HEK293 (cell line): ENCODE results near the gene VWA3A.
"Not testable (repeated sequence)": the region's sequence is repeated elsewhere in the genome, so short reads cannot be mapped to it uniquely, and the experiment has no call there.

Experiments
- REPIN1 ChIP-seq: fragments of 450-650 bp; formaldehyde crosslinking; IDR thresholded peaks from 2 replicates; pipeline ENCODE4 v1.5.1; 2017; ENCODE audit warnings: missing biosample characterization, missing genetic modification characterization, low read depth
- ZBTB17 ChIP-seq: fragments of 450-650 bp; formaldehyde crosslinking; IDR thresholded peaks from 2 replicates; pipeline ENCODE4 v1.5.1; 2016; ENCODE audit warnings: missing biosample characterization, missing genetic modification characterization
- ZNF335 ChIP-seq: fragments of 450-650 bp; formaldehyde crosslinking; conservative IDR thresholded peaks from 2 replicates; pipeline ENCODE4 v1.5.1; 2016; ENCODE audit warnings: missing biosample characterization, missing genetic modification characterization
- ZNF501 ChIP-seq: fragments of 450-650 bp; formaldehyde crosslinking; IDR thresholded peaks from 2 replicates; pipeline ENCODE4 v1.5.1; 2016; ENCODE audit warnings: missing biosample characterization, missing genetic modification characterization
- TF ChIP-seq, protein P1 (sequence below): sonication (generic); formaldehyde crosslinking; IDR thresholded peaks from 2 replicates; pipeline ENCODE4 v1.8.1; 2022; ENCODE audit warnings: mild to moderate bottlenecking, moderate library complexity, missing genetic modification reagents
- TF ChIP-seq, protein P2 (sequence below): fragments of 450-650 bp; formaldehyde crosslinking; IDR thresholded peaks from 2 replicates; pipeline ENCODE4 v1.5.1; 2016; ENCODE audit warnings: missing biosample characterization, missing genetic modification characterization
- TF ChIP-seq, protein P3 (sequence below): fragments of 450-650 bp; formaldehyde crosslinking; IDR thresholded peaks from 2 replicates; pipeline ENCODE4 v1.5.1; 2016; ENCODE audit warnings: missing biosample characterization, missing genetic modification characterization
- TF ChIP-seq, protein P4 (sequence below): fragments of 450-650 bp; formaldehyde crosslinking; IDR thresholded peaks from 2 replicates; pipeline ENCODE4 v1.5.1; 2016; ENCODE audit warnings: missing biosample characterization, missing genetic modification characterization
- TF ChIP-seq, protein P5 (sequence below): fragments of 450-650 bp; IDR thresholded peaks from 2 replicates; pipeline ENCODE4 v1.5.1; 2018; ENCODE audit warnings: missing biosample characterization, mild to moderate bottlenecking, missing genetic modification characterization
- TF ChIP-seq, protein P6 (sequence below): fragments of 450-650 bp; formaldehyde crosslinking; IDR thresholded peaks from 2 replicates; pipeline ENCODE4 v1.5.1; 2016; ENCODE audit warnings: missing biosample characterization, missing genetic modification characterization
- TF ChIP-seq, protein P7 (sequence below): fragments of 450-650 bp; formaldehyde crosslinking; IDR thresholded peaks from 2 replicates; pipeline ENCODE4; 2016; ENCODE audit warnings: missing biosample characterization, missing genetic modification characterization

DNA sequence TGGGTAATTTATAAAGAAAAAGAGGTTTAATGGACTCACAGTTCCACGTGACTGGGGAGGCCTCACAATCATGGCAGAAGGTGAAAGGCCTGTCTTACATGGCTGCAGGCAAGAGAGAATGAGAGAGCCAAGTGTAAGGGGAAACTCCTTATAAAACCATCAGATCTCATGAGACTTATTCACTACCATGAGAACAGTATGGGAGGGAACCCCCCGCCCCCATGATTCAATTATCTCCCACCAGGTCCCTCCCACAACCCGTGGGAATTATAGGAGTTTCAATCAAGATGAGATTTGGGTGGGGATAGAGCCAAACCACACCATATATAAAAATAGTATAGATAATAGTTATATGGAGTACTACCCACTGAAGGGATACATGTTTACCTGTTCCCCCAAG, 48.5 kb upstream of the VWA3A start:
- not testable (repeated sequence) for TF ChIP-seq REPIN1, ZNF501, ZBTB17, ZNF335 (tag by site-specific recombination)
- TF ChIP-seq, protein P1, sequence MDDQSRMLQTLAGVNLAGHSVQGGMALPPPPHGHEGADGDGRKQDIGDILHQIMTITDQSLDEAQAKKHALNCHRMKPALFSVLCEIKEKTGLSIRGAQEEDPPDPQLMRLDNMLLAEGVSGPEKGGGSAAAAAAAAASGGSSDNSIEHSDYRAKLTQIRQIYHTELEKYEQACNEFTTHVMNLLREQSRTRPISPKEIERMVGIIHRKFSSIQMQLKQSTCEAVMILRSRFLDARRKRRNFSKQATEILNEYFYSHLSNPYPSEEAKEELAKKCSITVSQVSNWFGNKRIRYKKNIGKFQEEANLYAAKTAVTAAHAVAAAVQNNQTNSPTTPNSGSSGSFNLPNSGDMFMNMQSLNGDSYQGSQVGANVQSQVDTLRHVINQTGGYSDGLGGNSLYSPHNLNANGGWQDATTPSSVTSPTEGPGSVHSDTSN (CRISPR knock-in tag): not testable (repeated sequence)
- TF ChIP-seq, protein P2, sequence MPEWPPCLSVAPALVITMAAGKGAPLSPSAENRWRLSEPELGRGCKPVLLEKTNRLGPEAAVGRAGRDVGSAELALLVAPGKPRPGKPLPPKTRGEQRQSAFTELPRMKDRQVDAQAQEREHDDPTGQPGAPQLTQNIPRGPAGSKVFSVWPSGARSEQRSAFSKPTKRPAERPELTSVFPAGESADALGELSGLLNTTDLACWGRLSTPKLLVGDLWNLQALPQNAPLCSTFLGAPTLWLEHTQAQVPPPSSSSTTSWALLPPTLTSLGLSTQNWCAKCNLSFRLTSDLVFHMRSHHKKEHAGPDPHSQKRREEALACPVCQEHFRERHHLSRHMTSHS (tag by site-specific recombination): not testable (repeated sequence)
- TF ChIP-seq, protein P3, sequence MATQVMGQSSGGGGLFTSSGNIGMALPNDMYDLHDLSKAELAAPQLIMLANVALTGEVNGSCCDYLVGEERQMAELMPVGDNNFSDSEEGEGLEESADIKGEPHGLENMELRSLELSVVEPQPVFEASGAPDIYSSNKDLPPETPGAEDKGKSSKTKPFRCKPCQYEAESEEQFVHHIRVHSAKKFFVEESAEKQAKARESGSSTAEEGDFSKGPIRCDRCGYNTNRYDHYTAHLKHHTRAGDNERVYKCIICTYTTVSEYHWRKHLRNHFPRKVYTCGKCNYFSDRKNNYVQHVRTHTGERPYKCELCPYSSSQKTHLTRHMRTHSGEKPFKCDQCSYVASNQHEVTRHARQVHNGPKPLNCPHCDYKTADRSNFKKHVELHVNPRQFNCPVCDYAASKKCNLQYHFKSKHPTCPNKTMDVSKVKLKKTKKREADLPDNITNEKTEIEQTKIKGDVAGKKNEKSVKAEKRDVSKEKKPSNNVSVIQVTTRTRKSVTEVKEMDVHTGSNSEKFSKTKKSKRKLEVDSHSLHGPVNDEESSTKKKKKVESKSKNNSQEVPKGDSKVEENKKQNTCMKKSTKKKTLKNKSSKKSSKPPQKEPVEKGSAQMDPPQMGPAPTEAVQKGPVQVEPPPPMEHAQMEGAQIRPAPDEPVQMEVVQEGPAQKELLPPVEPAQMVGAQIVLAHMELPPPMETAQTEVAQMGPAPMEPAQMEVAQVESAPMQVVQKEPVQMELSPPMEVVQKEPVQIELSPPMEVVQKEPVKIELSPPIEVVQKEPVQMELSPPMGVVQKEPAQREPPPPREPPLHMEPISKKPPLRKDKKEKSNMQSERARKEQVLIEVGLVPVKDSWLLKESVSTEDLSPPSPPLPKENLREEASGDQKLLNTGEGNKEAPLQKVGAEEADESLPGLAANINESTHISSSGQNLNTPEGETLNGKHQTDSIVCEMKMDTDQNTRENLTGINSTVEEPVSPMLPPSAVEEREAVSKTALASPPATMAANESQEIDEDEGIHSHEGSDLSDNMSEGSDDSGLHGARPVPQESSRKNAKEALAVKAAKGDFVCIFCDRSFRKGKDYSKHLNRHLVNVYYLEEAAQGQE (tag by site-specific recombination): not testable (repeated sequence)
- TF ChIP-seq, protein P4, sequence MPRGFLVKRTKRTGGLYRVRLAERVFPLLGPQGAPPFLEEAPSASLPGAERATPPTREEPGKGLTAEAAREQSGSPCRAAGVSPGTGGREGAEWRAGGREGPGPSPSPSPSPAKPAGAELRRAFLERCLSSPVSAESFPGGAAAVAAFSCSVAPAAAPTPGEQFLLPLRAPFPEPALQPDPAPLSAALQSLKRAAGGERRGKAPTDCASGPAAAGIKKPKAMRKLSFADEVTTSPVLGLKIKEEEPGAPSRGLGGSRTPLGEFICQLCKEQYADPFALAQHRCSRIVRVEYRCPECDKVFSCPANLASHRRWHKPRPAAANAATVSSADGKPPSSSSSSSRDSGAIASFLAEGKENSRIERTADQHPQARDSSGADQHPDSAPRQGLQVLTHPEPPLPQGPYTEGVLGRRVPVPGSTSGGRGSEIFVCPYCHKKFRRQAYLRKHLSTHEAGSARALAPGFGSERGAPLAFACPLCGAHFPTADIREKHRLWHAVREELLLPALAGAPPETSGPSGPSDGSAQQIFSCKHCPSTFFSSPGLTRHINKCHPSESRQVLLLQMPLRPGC (tag by site-specific recombination): not testable (repeated sequence)
- TF ChIP-seq, protein P5, sequence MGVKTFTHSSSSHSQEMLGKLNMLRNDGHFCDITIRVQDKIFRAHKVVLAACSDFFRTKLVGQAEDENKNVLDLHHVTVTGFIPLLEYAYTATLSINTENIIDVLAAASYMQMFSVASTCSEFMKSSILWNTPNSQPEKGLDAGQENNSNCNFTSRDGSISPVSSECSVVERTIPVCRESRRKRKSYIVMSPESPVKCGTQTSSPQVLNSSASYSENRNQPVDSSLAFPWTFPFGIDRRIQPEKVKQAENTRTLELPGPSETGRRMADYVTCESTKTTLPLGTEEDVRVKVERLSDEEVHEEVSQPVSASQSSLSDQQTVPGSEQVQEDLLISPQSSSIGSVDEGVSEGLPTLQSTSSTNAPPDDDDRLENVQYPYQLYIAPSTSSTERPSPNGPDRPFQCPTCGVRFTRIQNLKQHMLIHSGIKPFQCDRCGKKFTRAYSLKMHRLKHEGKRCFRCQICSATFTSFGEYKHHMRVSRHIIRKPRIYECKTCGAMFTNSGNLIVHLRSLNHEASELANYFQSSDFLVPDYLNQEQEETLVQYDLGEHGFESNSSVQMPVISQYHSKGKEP: not testable (repeated sequence)
- TF ChIP-seq, protein P6, sequence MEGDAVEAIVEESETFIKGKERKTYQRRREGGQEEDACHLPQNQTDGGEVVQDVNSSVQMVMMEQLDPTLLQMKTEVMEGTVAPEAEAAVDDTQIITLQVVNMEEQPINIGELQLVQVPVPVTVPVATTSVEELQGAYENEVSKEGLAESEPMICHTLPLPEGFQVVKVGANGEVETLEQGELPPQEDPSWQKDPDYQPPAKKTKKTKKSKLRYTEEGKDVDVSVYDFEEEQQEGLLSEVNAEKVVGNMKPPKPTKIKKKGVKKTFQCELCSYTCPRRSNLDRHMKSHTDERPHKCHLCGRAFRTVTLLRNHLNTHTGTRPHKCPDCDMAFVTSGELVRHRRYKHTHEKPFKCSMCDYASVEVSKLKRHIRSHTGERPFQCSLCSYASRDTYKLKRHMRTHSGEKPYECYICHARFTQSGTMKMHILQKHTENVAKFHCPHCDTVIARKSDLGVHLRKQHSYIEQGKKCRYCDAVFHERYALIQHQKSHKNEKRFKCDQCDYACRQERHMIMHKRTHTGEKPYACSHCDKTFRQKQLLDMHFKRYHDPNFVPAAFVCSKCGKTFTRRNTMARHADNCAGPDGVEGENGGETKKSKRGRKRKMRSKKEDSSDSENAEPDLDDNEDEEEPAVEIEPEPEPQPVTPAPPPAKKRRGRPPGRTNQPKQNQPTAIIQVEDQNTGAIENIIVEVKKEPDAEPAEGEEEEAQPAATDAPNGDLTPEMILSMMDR (tag by site-specific recombination): not testable (repeated sequence)
- TF ChIP-seq, protein P7, sequence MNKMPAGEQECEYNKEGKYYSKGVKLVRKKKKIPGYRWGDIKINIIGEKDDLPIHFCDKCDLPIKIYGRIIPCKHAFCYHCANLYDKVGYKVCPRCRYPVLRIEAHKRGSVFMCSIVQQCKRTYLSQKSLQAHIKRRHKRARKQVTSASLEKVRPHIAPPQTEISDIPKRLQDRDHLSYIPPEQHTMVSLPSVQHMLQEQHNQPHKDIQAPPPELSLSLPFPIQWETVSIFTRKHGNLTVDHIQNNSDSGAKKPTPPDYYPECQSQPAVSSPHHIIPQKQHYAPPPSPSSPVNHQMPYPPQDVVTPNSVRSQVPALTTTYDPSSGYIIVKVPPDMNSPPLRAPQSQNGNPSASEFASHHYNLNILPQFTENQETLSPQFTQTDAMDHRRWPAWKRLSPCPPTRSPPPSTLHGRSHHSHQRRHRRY (tag by site-specific recombination): not testable (repeated sequence)
